Left kidney (tissue), 8 donors: Measurements from ENCODE around the gene FCGR1A. TPM values are rescaled to one million over a fixed set of nuclear protein-coding genes. Genes with fewer than 3 reads are reported as not detected.
"Not testable (repeated sequence)": the region's sequence is repeated elsewhere in the genome, so short reads cannot be mapped to it uniquely, and the experiment has no call there.

Experiments used
- DNase-seq: peaks from one replicate; pipeline ENCODE4 v3.0.0-alpha.2; 2013
- long read RNA-seq, 8 donors: transcript quantifications; one replicate each; lab custom pipeline, GENCODE V29; 2026
- polyA plus RNA-seq: library from polyadenylated mRNA; unstranded; fragments of 120-200 nt; gene quantifications from one replicate; pipeline ENCODE4 v1.2.1, GENCODE V29; 2013; ENCODE audit not compliant: insufficient read length

FCGR1A gene
- 1.3 TPM for polyA plus RNA-seq
- long read RNA-seq, donor 1, partial matches to known transcripts, result 0 of 1 reads
- long read RNA-seq, donor 1, other reads (novel, unspliced or antisense), result 0 of 1 reads
- long read RNA-seq, donor 2, result 0 reads
- long read RNA-seq, donor 3, result 0 reads
- long read RNA-seq, donor 4, result 0 reads
- long read RNA-seq, donor 5, partial matches to known transcripts, result 0 of 3 reads
- long read RNA-seq, donor 5, other reads (novel, unspliced or antisense), result 0 of 3 reads
- long read RNA-seq, donor 6, result 0 reads
- long read RNA-seq, donor 7, result 0 reads
- long read RNA-seq, donor 8, result 0 reads

DNA sequence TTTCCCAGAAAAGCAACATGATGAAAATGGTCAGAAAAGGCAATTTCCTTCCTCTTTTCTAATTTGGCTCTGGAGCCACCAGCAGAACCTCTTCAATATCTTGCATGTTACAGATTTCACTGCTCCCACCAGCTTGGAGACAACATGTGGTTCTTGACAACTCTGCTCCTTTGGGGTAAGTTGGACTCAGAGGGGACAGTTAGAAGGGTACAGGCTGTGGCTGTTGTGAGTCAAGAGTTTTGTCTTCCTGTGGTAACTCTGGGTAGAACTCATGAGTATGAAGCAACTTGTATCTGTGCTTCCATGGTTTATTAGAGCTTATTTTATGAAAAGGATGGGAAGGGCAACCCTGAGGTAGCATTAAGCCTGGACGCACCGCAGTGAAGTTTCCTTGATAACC lies at the start of gene FCGR1A:
TSS of gene FCGR1A (plus strand) at position 95 of the 400 bp plus-strand sequence. CDS start at position 145, 50 bp downstream.
- not testable (repeated sequence) for DNase-seq

- not testable (repeated sequence) for DNase-seq
Measured at GRCh38 chr1:149732781-149733180, 49.7 kb upstream of the FCGR1A start.

DNA sequence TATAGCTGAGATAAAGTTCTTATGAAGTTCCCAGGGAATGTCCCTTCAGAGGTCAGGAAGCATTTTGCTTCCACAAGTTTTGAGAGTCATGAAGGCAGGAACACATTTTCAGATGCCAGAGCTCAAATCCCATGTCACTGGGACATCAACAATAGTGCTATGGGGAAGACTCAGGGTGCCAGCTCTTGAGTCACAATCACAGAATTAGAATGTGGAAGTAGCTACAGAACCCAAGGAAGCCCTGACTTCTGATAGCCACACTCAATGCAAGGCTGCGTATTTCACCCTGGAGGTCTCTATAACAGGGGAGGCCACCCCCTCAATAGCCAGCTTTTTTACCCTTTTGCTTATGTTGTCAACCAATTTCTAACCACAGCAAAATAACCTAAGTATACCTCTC lies 47.8 kb upstream of the FCGR1A start:
- DNase-seq, result not testable (repeated sequence)

- not testable (repeated sequence) for DNase-seq
Measured at GRCh38 chr1:149740148-149740581, 42.3 kb upstream of the FCGR1A start.

- DNase-seq, result not testable (repeated sequence)
Measured at GRCh38 chr1:149740590-149741230, 41.8 kb upstream of the FCGR1A start.

GRCh38 chr1:149741914-149742313 lies 40.6 kb upstream of the FCGR1A start:
- DNase-seq, result not testable (repeated sequence)

DNA sequence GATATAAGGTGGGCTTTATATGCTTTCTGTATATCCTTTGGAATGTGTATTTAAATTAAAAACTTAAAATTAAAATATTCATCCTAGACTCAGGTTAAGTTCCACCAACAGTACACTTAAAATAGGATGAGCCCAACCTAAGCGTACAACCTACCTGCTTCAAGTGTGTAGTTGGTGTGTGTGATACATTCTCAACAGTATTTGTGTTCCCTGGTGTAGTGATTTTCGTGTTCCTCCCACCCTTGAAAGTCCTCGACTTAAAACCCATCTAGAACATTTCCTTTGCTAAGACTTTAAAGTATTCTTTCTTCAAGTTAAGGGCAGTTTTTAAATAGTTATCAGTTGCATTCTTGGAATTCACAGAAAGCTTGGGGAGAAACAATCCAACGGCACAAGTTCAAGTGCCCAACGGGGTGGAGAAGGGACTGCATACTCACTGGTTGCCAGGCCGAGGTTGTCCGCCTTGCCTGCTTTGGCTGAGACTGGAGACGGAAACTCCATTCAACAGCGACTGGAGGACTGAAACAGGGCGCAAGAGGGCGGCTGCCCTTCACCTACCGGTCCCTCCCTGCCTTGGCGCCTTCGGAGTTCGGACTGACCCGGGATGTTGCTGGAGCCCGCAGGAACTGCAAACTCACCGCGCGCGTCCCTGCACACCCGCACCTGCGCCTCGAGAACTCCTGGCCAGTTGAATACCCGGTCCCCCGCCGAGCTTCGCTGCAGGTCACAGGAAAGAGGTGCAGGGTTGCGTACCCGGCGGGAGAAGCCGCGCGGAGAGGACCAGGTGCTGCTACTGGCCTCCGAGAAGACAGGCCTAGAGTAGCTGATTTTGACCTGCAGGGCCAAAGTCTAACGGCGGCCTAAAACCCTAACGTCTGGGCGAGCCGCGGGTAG lies 35.8 kb upstream of the FCGR1A start:
- not testable (repeated sequence) for DNase-seq

DNA sequence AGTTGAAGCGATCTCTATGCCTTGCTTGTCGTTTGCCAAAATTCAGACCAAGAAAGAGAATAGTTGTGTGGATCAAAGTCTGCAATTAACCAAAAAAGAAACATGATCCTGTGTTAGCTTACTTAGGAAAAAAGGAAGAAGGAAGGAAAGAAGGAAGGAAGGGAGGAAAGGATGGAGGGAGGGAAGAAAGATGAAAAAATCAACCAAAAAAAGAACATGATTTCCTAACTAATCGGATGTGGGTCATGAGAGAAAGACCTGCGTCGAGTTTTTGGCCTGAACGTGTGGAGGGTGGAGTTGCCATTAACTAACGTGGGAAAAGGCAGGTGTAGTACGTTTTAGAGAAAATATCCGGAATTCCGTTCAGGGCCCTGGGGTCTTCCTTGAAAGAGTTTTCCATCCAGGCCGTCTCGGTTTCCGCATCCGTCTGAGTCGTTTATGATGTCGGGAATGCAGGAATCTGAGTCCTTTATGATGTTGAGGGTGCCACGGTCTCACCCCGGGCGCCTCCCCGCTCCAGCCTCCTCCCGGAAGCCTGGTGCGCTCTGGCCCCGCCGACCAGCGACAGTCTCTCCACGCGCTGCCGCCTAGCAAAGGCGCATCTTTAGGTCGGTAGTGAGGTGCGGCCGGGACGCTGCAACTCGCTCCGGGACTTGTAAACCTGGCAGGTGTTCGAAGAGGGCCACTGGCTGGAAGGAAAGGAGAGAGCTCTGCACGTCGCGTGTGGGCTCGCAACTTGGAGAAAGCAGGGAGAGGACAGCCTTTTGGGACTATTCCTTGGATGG lies 34.9 kb upstream of the FCGR1A start:
- DNase-seq, result not testable (repeated sequence)

GRCh38 chr1:149748144-149748500 lies 34.4 kb upstream of the FCGR1A start:
- DNase-seq, result not testable (repeated sequence)

DNA sequence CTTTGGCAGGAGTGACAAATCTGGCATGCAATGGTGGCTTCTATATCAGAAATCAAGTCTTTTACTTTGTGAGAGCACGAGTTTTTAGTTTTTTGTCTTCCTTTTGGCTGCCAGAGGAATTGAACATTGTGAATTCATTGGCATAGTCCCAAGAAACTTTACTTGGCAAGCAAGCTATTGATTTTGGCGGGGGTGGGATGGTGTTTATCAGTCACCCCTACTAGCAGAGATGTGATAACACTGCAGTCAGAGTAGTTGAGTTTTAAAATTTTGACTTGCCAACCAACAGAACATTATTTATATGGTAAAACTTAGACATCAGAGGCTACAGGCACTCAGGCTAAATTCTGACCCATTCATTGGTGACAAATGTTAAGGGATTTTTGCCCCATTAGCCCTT lies 31.9 kb upstream of the FCGR1A start:
- not testable (repeated sequence) for DNase-seq

DNA sequence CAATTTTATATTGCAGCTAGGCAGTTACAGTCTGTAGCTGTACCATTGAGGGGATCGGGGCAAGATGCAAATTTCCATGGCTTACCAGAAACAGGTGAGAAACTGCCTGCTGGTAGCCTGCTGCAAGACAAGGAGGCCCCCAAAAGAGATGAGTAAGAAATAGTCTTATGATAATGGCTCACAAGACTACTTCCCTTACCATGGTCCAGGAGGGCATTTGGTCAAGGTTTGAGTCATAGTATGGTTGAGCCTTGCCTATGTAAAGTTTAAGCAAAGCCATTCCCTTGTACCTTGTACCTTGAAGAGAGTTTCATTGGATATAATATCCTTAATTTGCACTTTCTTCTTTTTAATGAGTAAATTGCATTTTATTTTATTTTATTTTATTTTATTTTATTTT lies 30.3 kb upstream of the FCGR1A start:
- DNase-seq, result not testable (repeated sequence)

DNA sequence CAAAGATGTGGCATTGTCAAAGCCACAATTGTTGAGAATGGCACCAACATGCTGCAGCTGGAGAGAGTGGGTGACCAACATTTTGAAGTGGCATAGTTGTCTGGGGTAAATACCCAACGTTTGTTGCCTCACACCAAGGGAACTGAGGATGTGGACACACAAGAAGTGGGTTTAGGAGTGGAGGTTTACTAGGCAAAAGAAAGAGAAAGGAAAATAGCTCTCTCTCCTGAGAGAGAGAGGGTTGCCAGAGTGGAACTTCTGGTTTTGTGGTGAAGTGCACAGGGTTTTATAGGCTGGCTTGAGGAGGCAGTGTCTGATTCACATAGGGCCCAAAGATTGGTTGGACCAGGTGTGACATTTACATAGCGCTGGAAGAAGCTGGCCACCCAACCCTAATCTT lies 29.0 kb upstream of the FCGR1A start:
- not testable (repeated sequence) for DNase-seq

DNA sequence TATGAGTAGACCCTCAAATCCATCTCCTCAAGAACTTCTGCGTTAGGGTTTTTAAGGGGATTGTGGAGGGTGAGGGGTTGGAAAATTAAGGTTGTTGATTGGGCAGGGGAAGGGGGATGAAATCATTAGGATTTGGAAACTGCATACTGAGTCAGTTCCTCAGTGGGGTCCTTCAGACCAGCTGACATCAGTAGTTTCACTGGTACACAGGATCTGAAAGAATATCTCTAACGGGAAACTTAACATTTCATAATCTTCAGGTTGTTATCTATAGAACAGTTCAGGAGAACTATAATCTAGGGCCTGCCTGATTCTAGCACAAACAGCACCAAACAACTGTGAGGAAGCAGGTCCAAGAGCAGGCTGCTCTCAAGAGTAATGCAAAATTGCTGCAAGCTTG lies 27.2 kb upstream of the FCGR1A start:
- not testable (repeated sequence) for DNase-seq

GRCh38 chr1:149762294-149762693 lies 20.2 kb upstream of the FCGR1A start:
- DNase-seq, result not testable (repeated sequence)

GRCh38 chr1:149764087-149764800 lies 18.2 kb upstream of the FCGR1A start:
- not testable (repeated sequence) for DNase-seq

- not testable (repeated sequence) for DNase-seq
Measured at GRCh38 chr1:149766241-149766640, 16.3 kb upstream of the FCGR1A start.

- DNase-seq, result not testable (repeated sequence)
Measured at GRCh38 chr1:149769216-149769615, 13.3 kb upstream of the FCGR1A start.

- DNase-seq, result not testable (repeated sequence)
Measured at GRCh38 chr1:149770661-149771060, 11.8 kb upstream of the FCGR1A start.

- not testable (repeated sequence) for DNase-seq
Measured at GRCh38 chr1:149771653-149772425, 10.7 kb upstream of the FCGR1A start.
